GM18519 (cell line): ENCODE measurements around the gene PRKG1.
"Not testable (repeated sequence)": the region's sequence is repeated elsewhere in the genome, so short reads cannot be mapped to it uniquely, and the experiment has no call there.

ENCODE experiments used
- ATAC-seq: cut with Tn5 transposase; IDR thresholded peaks from one replicate; pipeline ENCODE4 v1.9.1; 2021; ENCODE audit warnings: mild to moderate bottlenecking, moderate library complexity; ENCODE audit not compliant: unreplicated experiment, low FRiP score

The PRKG1 gene

DNA sequence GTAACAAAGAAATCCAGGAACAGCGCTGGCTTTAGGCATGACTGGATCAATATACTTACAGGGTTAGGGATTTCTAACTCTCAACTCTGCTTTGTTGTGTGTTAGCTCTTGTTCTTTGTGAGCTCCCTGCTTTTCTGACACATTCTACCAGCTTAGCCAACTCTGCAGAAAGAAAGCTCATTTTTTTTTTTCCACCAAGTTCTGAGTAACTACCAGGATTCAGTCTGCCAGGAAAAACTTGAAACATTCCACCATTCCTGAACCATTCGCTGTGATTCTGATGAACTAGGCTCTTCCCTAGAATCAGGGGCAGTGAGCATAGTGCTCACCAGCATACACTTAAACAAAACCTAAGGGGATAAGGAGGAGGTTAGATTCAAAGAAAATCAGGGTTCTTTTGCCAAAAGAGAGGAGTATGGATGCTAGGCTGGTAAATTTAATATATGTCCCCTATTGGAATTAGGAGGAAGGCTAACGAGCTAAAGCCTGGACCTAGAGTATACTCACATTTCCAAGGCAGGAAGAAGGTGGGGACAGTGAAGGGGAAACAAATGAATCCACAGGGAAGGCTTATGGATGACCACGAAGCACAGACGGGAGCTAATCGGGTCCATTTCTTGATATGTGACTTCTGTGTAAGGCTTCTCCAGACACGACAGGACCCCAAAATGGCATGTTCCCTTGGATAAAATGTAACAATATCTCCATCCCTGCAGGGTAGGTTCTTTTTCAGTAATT is 183.4 kb downstream of the PRKG1 start:
- ATAC-seq: no peak

DNA sequence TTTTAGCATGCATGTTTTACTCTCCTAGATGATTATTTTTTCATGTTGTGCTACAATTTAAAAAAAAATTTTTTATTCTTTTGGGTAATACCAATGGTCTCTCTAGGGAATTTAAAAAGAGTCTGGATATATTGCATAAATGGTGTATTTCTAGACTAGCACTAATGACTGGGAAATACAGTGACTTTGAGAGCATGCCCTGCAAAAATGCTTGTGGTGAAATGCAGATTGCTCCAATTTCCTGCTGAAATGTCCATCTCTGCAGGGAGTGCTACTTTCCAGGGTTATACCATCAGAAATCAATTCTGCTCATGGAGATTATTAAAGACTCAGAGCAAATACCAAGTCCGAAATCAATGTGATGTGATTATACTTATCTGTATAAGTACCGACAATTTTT is 186.1 kb downstream of the PRKG1 start:
- ATAC-seq: no peak

DNA sequence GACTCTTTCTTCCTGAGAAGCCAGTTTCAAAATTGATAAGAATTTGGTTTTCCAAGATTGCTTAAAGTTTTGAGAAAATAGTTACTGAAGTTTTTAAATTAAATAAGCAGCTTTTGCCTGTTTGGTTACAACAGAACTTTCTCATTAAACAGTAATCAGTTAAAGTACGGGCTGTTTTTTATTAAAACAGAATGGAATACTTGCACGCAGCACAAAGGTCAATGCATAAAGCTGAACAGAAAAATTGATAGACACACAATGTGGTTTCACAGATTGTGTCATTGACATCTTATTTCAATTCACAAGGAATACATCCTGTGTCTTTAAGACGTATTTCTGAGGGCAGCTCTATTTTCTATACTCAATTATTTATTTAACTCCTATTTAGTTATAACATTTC is 192.2 kb downstream of the PRKG1 start:
- no peak for ATAC-seq

DNA sequence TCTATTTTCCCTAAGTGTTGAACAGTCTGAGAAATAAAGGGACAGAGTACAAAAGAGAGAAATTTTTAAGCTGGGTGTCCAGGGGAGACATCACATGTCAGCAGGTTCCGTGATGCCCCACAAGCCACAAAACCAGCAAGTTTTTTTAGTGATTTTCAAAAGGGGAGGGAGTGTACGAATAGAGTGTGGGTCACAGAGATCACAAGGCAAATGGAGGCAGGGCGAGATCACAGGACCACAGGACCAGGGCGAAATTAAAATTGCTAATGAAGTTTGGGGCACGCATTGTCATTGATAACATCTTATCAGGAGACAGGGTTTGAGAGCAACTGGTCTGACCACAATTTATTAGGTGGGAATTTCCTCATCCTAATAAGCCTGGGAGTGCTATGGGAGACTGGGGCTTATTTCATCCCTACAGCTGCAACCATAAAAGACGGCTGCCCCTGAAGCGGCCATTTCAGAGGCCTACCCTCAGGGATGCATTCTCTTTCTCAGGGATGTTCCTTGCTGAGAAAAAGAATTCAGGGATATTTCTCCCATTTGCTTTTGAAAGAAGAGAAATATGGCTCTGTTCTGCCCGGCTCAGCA is 193.8 kb downstream of the PRKG1 start:
- ATAC-seq: not testable (repeated sequence)

DNA sequence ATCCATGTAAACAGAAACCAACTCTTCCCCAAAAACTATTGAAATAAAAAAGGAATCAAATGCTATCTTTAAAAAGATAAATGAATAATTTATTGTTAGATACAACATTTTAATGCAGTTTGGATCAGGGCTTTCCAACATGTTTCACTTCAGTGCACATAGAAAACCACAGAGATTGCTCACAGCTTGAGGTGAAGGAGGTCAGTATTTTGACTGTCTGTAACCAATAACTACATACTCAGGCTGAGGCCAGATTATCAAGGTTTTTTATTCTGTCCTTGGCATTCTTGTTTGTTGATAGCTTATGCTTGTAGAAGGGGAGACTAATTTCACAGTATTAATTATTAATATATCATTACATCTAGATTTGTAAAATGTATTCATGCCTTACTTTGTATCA is 195.5 kb downstream of the PRKG1 start:
- ATAC-seq: peak; percentile 56

DNA sequence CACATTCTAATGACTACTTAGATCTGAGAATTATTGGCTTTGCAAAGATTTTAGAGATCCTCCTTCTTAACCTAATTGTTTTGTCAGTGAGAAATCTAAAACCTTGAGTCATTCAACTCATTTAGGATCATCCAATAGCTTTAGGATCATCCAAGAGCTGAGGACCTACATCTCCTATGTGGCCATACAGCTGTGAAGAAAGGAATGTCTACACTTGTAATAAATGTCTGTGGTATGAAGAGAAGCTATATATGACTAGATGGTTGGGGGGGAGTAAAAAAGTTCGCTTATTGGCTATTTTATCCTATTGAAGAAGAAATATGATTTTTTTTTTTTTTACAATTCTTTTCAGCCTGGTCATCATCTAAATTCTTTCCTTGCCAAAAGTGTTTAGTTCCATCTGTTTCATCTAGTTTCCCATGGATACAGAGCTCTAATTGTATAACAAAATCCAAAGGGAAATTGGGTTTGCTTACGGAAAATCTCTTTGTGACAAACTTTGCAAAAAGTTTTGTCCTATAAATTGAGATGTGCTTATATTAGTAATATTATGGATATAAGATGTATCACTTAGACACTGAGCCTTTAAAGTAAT is 196.7 kb downstream of the PRKG1 start:
- no peak for ATAC-seq

DNA sequence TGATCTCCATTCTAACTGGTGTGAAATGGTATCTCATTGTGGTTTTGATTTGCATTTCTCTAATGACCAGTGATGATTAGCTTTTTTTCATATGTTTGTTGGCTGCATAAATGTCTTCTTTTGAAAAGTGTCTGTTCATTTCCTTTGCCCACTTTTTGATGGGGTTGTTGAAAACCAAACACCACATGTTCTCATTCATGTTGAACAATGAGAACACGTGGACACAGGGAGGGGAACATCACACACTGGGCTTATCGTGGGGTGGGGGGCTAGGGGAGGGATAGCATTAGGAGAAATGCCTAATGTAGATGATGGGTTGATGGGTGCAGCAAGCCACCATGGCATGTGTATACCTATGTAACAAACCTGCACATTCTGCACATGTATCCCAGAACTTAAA is 197.8 kb downstream of the PRKG1 start:
- ATAC-seq: not testable (repeated sequence)

DNA sequence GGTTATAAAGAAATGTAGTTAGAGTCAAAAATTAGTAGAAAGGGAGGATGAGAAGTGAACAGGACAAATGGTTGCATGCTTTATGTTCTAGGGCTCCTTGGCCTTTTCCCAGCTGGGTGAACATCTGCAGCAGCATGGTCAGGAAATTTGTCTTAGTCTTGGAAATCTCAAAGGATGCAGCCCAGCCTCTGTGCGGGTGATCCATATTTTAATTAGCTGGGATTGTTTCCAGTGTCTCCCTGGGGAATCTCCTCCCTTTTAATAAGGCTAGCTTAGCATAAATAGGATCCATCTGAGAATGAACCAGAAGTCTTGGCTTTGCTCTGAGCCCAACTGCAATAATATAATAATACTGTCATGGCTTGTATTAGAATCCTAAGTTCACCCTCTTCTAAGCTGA is 198.3 kb downstream of the PRKG1 start:
- ATAC-seq: no peak

DNA sequence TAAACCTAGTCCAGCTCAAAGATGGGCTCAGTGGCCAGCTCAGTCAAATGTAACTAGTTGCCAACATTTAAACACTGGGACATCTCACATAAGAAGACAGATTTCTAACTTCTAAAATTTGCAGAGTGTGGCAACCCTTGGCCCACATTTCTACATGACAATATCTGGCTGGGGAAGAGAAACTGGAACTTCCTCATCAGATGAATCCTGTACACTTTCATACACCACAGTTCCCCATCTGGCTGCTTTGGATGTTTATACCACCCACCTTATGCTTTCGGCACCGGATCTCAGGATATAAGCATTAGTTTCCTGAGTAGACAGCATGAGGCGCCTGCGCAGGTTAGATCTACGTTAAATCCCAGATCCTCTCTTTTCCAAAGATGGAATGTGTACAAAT is 199.3 kb downstream of the PRKG1 start:
- no peak for ATAC-seq

DNA sequence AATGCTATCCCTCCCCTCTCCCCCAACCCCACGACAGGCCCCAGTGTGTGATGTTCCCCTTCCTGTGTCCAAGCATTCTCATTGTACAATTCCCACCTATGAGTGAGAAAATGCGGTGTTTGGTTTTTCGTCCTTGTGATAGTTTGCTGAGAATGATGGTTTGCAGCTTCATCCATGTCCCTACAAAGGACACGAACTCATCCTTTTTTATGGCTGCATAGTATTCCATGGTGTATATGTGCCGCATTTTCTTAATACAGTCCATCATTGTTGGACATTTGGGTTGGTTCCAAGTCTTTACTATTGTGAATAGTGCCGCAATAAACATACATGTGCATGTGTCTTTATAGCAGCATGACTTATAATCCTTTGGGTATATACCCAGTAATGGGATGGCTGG is 201.8 kb downstream of the PRKG1 start:
- ATAC-seq: not testable (repeated sequence)

DNA sequence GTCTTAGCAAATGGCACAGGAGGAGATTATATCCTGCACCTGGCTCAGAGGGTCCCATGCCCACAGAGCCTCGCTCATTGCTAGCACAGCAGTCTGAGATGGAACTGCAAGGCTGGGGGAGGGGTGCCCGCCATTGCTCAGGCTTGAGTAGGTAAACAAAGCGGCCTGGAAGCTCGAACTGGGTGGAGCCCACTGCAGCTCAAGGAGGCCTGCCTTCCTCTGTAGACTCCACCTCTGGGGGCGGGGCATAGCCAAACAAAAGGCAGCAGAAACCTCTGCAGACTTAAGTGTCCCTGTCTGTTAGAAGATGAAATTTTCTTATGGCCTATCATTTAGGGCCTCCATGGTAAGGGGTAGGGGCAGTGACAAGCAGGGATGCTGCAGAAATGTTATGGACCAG is 207.1 kb downstream of the PRKG1 start:
- ATAC-seq: not testable (repeated sequence)

DNA sequence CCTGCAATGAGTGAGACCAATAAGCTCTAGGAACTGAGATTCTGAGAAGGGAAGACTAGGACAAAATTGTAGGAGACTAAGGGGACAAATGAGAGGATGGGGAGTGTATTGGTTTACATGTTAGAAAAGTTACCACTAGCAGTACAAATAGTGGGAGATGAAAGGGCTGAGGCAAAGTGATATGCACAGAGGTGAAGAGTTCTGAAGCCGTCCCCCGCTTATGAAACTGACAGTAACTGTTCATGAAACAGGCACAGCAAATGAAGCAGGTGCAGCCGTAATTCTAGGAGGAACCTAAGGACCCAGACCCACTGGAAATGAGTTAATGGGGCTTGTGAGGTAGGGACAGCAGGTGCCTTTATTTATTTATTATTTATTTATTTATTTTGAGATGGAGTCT is 211.3 kb downstream of the PRKG1 start:
- no peak for ATAC-seq

DNA sequence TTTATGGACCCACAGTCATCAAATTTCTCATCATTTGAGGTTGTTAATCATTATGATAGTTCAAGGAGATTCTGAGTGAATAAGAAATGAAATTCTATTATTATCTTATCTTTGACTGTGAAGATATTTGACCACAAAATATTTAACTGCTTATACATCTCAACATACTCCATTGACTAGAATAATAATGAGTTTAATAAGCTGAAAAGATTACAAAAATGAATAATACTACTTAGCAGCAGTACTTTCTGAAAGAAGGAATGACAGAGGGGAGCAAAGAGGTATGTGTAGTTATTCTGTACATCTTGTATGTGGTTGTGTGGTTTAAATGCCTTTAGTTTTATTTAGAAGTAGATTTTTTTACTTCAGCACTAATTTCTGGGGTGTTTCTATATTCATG is 214.2 kb downstream of the PRKG1 start:
- no peak for ATAC-seq

DNA sequence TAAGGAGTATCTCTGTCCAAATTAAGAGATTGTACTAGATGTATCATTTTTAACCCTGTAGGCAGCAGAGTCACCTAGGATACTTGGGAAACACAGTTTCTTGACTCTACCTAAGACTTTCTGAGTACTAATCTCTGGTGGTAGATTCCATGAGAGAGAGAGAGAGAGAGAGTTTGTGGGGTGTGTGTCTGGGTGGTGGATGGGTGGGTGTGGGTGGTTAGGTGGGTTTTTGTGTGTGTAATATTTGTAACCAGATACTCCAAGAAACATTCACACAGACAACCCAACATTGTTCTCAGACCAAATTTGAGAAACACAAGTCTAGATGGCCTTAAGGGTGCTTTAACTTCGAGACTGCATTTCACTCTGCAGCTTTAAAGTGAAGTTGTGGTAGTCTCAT is 215.2 kb downstream of the PRKG1 start:
- no peak for ATAC-seq

DNA sequence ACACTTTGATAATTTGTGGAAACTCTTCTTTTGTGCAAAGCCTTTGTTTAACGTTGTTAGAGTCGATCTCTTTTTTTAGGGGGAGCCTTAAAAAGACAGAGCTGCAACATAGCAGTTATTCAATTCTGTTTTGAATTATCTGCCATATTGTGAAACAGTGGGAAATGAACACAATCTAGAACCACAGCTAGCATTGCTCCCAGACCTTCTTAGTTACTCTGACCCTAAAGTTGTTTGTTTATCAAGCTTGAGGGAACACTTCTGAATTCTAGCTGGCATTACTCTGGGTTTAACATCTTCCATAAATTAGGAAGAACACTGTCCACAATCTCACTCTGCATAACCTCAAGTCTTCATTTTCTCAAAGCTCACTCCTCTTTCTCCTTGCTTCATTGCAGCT is 217.7 kb downstream of the PRKG1 start:
- no peak for ATAC-seq

DNA sequence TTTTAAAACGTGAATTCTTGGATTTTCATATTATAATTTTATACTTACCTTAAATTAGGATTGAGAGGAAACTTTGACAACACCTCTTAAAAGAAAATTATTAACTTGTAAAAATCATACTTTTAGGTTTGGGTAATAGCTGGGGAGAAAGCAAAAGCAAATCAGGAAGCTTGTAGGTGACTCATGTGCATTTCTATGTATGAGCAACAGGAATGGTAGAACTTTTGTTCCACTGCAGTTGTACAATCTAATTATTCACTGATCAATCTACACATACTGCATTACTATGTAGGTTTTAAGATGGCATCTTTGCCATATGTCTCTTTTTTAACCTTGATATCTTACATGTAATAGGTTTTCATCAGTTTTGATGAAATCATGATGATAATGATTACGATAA is 223.2 kb downstream of the PRKG1 start:
- no peak for ATAC-seq

DNA sequence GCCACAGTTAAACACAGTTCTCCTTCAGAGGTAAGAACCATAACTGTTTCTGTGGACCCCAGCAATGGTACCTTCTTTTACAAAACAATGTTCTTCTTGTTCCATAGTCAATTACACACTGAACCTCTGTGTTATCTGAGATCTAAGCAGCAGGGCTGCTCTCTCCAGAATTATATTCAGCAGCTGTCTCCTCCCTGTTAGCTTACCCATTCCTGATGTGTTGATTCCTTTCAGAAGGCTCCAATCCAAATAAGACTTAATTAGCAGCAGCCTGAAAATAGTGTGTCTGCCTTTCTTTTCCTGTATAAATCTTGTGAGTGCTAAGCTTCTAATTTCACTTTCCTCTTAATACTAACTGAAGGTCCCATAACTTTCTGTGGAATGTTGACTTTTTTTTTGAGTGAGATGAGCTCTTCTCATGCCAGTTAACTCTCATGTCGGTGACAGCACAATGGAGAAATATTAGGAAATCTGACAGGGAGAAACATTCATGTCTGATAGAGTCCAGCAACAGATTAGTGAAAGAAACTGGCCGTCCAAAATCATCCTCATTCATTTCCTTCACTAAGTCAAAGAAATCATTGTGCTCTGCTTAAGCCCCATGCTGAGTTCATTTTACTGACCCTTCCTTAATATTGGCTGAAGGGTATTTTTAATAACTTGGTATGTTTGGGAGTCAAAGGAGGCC is 226.5 kb downstream of the PRKG1 start:
- no peak for ATAC-seq

DNA sequence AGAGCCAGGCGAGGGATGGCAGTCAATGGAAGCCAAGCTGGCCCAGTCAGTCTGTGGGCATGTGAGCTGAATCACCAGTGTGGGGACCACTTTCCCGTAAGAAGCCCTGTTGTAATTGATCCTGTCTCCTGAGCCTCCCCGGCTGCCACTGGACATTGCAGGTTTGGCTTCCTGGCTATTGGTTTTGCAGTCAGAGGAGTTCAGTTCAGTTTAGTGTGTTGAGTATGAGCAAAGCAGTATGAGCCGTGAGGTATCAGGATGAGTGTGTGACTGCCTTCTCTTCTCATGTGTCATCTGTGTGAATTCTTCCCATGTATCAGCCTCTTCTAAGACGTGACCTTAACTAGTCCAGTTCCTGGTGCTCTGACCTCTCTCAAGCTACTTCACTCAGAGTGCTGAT is 227.4 kb downstream of the PRKG1 start:
- no peak for ATAC-seq

DNA sequence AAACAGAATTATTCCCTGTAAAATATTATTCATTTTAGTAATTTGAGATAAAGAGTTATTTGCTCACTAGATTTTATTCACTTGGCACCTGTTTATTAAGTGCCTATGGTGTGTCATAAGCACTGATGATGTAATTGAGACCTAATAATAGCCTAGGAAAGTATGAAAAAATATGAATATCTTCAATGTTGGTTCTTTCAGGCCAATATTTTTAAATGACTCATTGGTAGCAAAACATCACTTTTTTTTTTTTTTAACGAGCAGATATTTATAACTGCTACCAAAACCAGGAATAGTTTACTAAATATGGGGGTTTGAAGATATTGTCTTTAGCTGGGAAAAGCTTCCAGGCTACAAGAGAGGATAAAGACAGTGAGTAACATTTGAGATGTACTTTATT is 228.0 kb downstream of the PRKG1 start:
- no peak for ATAC-seq

DNA sequence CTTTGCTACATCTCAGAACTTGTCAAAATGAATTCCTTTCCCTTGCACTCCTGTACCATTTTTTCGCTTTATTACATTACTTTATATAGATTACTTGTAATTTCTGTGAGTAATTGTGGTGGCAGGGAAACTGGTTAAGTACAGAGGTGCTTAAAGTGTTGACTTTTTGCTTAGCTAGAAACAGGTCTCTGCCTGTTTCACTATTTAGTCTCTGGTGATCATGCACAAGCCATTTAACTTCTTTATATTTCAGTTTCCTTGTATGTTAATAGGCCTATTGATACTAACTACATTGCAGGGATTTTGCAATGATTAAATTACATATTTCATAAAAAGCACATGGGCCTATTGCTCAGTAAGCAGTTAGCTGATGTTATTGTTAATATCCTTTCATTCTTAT is 233.8 kb downstream of the PRKG1 start:
- no peak for ATAC-seq

DNA sequence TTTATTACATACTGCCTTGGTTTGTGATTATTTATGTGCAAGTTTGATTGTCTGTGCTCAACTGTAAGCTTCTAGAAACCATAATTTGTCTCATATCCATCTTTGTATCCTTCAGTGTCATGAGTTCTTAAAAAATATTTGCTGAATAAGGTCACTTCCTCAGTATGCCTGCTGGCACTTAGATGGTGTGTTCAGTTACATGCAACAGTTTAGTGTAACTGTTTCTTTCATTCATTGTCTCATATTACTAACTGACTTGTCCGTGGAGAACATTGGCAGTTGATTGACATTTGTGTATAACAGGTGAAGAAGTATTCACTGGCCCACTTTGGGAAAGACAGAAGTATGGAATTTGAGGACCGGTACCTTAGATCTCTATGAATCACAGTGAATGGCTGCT is 236.9 kb downstream of the PRKG1 start:
- ATAC-seq: no peak

DNA sequence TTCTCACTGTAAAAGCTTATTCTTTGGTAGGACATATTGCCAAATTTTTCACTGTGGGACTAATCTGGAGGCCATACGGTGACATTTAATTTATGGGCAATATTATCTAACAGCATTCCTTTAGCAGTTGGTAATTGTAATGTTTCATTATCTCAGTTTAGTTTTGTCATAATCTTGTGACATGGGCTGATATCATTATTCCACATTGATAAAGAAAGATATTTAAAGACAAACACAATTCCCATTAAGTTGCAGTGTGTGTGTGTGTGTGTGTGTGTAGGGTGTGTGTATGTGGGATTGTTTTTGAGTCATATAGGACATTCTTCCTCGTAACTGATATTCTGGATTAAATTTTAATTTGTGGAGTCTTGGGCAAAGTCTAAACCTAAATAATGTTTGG is 238.5 kb downstream of the PRKG1 start:
- ATAC-seq: no peak
